ENCODE measurements around the gene LRBA.

GRCh38 chr4:150514709-150515108 is 500.4 kb downstream of the LRBA start:
- TF ChIP-seq, protein P1, sequence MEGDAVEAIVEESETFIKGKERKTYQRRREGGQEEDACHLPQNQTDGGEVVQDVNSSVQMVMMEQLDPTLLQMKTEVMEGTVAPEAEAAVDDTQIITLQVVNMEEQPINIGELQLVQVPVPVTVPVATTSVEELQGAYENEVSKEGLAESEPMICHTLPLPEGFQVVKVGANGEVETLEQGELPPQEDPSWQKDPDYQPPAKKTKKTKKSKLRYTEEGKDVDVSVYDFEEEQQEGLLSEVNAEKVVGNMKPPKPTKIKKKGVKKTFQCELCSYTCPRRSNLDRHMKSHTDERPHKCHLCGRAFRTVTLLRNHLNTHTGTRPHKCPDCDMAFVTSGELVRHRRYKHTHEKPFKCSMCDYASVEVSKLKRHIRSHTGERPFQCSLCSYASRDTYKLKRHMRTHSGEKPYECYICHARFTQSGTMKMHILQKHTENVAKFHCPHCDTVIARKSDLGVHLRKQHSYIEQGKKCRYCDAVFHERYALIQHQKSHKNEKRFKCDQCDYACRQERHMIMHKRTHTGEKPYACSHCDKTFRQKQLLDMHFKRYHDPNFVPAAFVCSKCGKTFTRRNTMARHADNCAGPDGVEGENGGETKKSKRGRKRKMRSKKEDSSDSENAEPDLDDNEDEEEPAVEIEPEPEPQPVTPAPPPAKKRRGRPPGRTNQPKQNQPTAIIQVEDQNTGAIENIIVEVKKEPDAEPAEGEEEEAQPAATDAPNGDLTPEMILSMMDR (conservative IDR thresholded peaks at IDR 0.05 in 1 of 2, IDR thresholded peaks at IDR 0.05 in 1 of 2; ENCODE audit: low read depth in 1 of 2, low read length in 2 of 2) = no peak
- TF ChIP-seq EZH2 (IDR thresholded peaks at IDR 0.05; ENCODE audit: low read length, missing control alignments) = no peak

Measured in fibroblast of lung (primary cell).